ENCODE data around the gene EGFL8. TPM values are rescaled to one million over a fixed set of nuclear protein-coding genes. Genes with fewer than 3 reads are reported as not detected.

The EGFL8 gene
- total RNA-seq, 1 donor from 2014 or later, result 5.7 TPM

DNA sequence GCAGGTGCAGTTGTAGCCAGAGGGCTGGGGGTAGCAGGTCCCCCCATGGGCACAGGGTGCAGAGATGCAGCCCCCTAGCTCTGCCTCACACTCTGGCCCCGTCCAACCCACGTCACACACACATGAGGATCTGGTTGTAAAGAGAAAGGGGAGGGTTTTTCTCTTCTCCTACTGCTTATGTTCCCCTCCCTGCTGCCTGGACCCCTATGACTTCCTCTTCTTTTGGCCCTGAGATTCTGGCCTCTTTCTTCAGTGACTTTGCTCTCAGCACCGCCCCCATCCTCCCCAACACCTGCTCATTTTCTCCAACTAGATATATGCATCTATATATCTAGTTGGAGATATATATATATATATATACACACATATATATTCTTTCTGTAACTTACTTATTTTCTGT lies 49.7 kb downstream of the EGFL8 start:
- FAIRE-seq (no peak), DNase-seq (ENCODE audit: low spot score in 2 of 2) (no peak)

DNA sequence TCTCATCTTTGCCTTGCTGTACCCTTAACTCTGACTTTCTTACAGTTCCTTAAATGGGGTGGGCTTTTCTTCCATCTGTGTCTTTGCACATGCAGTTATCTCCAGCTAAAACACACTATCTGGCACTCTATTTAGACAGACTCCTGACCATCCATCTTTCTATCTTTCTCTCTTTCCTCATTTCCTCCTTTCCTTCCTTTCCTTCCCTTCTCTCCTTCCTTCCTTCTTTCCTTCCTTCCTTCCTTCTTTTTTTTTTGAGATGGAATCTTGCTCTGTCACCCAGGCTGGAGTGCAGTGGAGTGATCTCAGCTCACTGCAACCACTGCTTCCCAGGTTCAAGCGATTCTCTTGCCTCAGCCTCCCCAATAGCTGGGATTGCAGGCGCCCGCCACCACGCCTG lies 51.2 kb downstream of the EGFL8 start:
- DNase-seq (ENCODE audit: low spot score in 2 of 2), result no peak
- FAIRE-seq, result no peak

DNA sequence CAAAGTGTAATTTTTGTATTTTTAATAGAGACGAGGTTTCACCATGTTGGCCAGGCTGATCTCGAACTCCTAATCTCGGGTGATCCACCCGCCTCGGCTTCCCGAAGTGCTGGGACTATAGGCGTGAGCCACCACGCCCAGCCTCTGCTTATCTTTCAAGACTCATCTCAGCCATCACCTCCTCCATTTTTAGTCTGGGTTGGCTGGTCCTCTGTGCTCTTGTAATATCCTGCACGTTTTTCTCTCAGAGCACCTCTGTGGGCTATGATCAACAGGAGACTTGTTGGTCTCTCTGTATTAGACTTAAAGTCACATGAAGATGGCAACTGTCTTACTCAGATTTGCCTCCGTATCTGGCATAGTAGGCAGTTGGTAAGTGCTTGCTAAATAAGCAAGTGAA lies 51.9 kb downstream of the EGFL8 start:
- DNase-seq (ENCODE audit: low spot score in 2 of 2) (no peak), FAIRE-seq (no peak)

DNA sequence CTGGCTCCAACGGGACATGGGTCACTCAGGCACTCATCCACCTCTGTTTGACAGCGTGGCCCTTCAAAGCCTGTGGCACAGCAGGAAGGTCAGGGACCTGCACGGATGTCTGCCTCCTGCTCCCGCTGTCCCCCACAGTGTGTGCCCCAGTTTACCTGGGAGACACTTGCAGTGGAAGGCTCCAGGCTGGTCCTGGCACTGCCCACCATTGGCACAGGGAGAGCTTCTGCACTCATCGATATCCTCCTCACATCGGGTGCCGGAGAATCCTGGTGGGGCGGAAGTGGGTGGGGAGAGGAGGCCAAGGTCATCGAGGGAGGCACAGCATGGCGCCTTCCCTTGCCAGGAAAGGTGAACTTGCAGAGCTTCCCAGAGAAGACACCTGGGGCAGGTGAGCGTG lies 52.6 kb downstream of the EGFL8 start:
- DNase-seq (ENCODE audit: low spot score in 2 of 2), result no peak
- no peak for FAIRE-seq

Small RNA genes within 50 kb of the gene (small RNA-seq; reads per million reads assigned to genes)
- gene AL662884.1, result not detected
- gene MIR6833, result not detected

Other genes starting within 250 kb of the EGFL8 start
- gene C2, start 236.9 kb upstream of the EGFL8 start, total RNA-seq, result 3.7 TPM
- 0.82 TPM for gene CFB, start 218.5 kb upstream of the EGFL8 start, total RNA-seq
- gene NELFE, start 205.6 kb upstream of the EGFL8 start, total RNA-seq, result 45.7 TPM
- 30.2 TPM for gene SKIC2, start 205.4 kb upstream of the EGFL8 start, total RNA-seq
- 7.3 TPM for gene DXO, start 192.5 kb upstream of the EGFL8 start, total RNA-seq
- 10.6 TPM for gene C4A, start 182.5 kb upstream of the EGFL8 start, total RNA-seq
- 9.0 TPM for gene C4B, start 149.8 kb upstream of the EGFL8 start, total RNA-seq
- gene CYP21A2, start 126.2 kb upstream of the EGFL8 start, total RNA-seq, result under 0.01 TPM
- gene TNXB, start 55.3 kb upstream of the EGFL8 start, total RNA-seq, result 4.5 TPM
- 13.0 TPM for gene ATF6B, start 36.3 kb upstream of the EGFL8 start, total RNA-seq
- 4.5 TPM for gene FKBPL, start 34.3 kb upstream of the EGFL8 start, total RNA-seq
- 0.41 TPM for gene PRRT1, start 12.7 kb upstream of the EGFL8 start, total RNA-seq
- gene PPT2, start 10.5 kb upstream of the EGFL8 start, total RNA-seq, result 9.8 TPM
- 14.3 TPM for gene AGPAT1, start 11.5 kb downstream of the EGFL8 start, total RNA-seq
- 104 TPM for gene RNF5, start 13.8 kb downstream of the EGFL8 start, total RNA-seq
- gene AGER, start 19.7 kb downstream of the EGFL8 start, total RNA-seq, result 0.82 TPM
- 11.8 TPM for gene PBX2, start 25.6 kb downstream of the EGFL8 start, total RNA-seq
- 0.41 TPM for gene GPSM3, start 28.0 kb downstream of the EGFL8 start, total RNA-seq
- 5.3 TPM for gene NOTCH4, start 59.5 kb downstream of the EGFL8 start, total RNA-seq
- gene TSBP1, start 207.3 kb downstream of the EGFL8 start, total RNA-seq, result not detected
- gene BTNL2, start 242.6 kb downstream of the EGFL8 start, total RNA-seq, result not detected

Data from frontal cortex (tissue), 4 donors.